OCI-LY7 (cell line): ENCODE data around the gene MAN1B1.

Source experiments
- CTCF ChIP-seq: fragments of 200-600 bp; sonication (generic); conservative IDR thresholded peaks from 2 replicates; pipeline ENCODE4 v1.5.1; 2014; ENCODE audit warnings: mild to moderate bottlenecking, antibody characterized with exemption, low read length, moderate library complexity, mixed read lengths
- EZH2phosphoT487 ChIP-seq: fragments of 200-600 bp; sonication (generic); IDR thresholded peaks from 2 replicates; pipeline ENCODE4 v1.6.1; 2018; ENCODE audit warnings: low read depth, borderline replicate concordance, mild to moderate bottlenecking, mixed run types, antibody characterized with exemption, low read length, moderate library complexity, mixed read lengths

- TF ChIP-seq CTCF: no peak
- TF ChIP-seq EZH2phosphoT487: no peak
Measured at GRCh38 chr9:137083394-137084004, 3.3 kb upstream of the MAN1B1 start.
